HCT116 (cell line): ENCODE measurements around the gene MTMR1. TPM values are rescaled to one million over a fixed set of nuclear protein-coding genes. Genes with fewer than 3 reads are reported as not detected.

ENCODE experiments used
- ATAC-seq: fragments of 200-7000 bp; cut with Tn5 transposase; 2 replicates; pipeline ENCODE4 v1.9.1; 2020; ENCODE audit warnings: mild to moderate bottlenecking, moderate library complexity
- BruUV-seq: library from RNA; stranded (reverse); fragments of 400-500 nt; replicated peaks from 2 replicates; lab custom pipeline; 2021; lab: Mats Ljungman, UMichigan
- CTCF ChIA-PET: fragments of 300-600 bp; sonication (Branson Sonifier 250); formaldehyde crosslinking; loops from one replicate; lab custom pipeline; 2021; ENCODE audit warnings: antibody characterized with exemption; lab: Charles Lee
- POLR2A ChIA-PET: fragments of 300-600, 350-600 bp; sonication (Branson Sonifier 250); formaldehyde crosslinking; loops from one replicate; lab custom pipeline; 2021; ENCODE audit warnings: antibody characterized with exemption; lab: Charles Lee
- RAD21 ChIA-PET, 2 experiments: fragments of 300-600 bp; sonication (Branson Sonifier 250); formaldehyde crosslinking; loops; one replicate each; lab custom pipeline; 2023; ENCODE audit warnings: low total read pairs in 2 of 2; ENCODE audit not compliant: uncharacterized antibody in 2 of 2, unreplicated experiment in 2 of 2, low non-redundant PET in 1 of 2; lab: Charles Lee
- DNase-seq: peaks from one replicate; pipeline ENCODE4 v3.0.0-alpha.2; 2010; ENCODE audit warnings: low read depth, low spot score
- H2AFZ ChIP-seq: fragments of 200-600 bp; shearing (Covaris generic), sonication (generic); 2 replicates; pipeline ENCODE4 v1.6.1; 2017; ENCODE audit warnings: low read depth, mixed run types, mixed read lengths, antibody characterized with exemption, low read length; ENCODE audit not compliant: poor library complexity, severe bottlenecking
- H3K27ac ChIP-seq: 2 replicates; pipeline ENCODE4 v1.5.1; 2012; ENCODE audit warnings: low read depth, low read length
- H3K27me3 ChIP-seq: fragments of 200-600 bp; sonication (generic); 2 replicates; pipeline ENCODE4 v1.6.1; 2016; ENCODE audit warnings: mixed run types, low read length, mixed read lengths; ENCODE audit not compliant: insufficient read depth
- H3K36me3 ChIP-seq, 2 experiments: fragments of 200-500 bp in 1 of 2; fragments of 200-600 bp in 1 of 2; sonication (Bioruptor generic) in 1 of 2; sonication (generic) in 1 of 2; 2 replicates each; pipeline versions ENCODE4 v1.5.1 to v1.6.1; 2014 to 2016; ENCODE audit warnings: low read length in 2 of 2, inconsistent platforms in 1 of 2, mixed read lengths in 1 of 2, mixed run types in 1 of 2; ENCODE audit not compliant: insufficient read depth in 2 of 2, control insufficient read depth in 1 of 2
- H3K4me1 ChIP-seq, 2 experiments: fragments of 200-600 bp in 1 of 2; sonication (generic) in 1 of 2; 2 replicates each; pipeline versions ENCODE4 v1.5.1 to v1.6.1; 2012 to 2017; ENCODE audit warnings: low read length in 2 of 2, inconsistent platforms in 1 of 2, mild to moderate bottlenecking in 1 of 2, mixed read lengths in 1 of 2, mixed run types in 1 of 2, moderate library complexity in 1 of 2; ENCODE audit not compliant: insufficient read depth in 2 of 2, control insufficient read depth in 1 of 2
- H3K4me2 ChIP-seq: fragments of 200-600 bp; sonication (generic); 2 replicates; pipeline ENCODE4 v1.6.1; 2017; ENCODE audit warnings: mixed run types, low read length, mixed read lengths
- H3K4me3 ChIP-seq, 2 experiments: fragments of 200-600 bp in 1 of 2; sonication (generic) in 1 of 2; replicated peaks in 1 of 2; 2 replicates each; pipeline ENCODE4 v1.5.1; 2011 to 2016; ENCODE audit warnings: low read length in 2 of 2, control low read depth in 1 of 2, low read depth in 1 of 2, mild to moderate bottlenecking in 1 of 2, mixed read lengths in 1 of 2, mixed run types in 1 of 2
- H3K79me2 ChIP-seq: fragments of 200-600 bp; sonication (generic); 2 replicates; pipeline ENCODE4 v1.6.1; 2017; ENCODE audit warnings: mild to moderate bottlenecking, mixed run types, low read length, moderate library complexity, mixed read lengths; ENCODE audit not compliant: insufficient read depth
- H3K9ac ChIP-seq: fragments of 200-600 bp; sonication (generic); 2 replicates; pipeline ENCODE4 v1.6.1; 2016; ENCODE audit warnings: low read length, mixed read lengths
- H3K9me2 ChIP-seq: fragments of 200-600 bp; sonication (generic), shearing (Covaris generic); 2 replicates; pipeline ENCODE4 v1.6.1; 2017; ENCODE audit warnings: mixed run types, mild to moderate bottlenecking, moderate library complexity; ENCODE audit not compliant: insufficient read depth
- H3K9me3 ChIP-seq, 2 experiments: fragments of 200-500 bp in 1 of 2; fragments of 200-600 bp in 1 of 2; sonication (Bioruptor generic) in 1 of 2; sonication (generic) in 1 of 2; 2 replicates each; pipeline ENCODE4 v1.6.1; 2014 to 2017; ENCODE audit warnings: low read length in 2 of 2, mixed read lengths in 2 of 2, inconsistent platforms in 1 of 2, low read depth in 1 of 2, mild to moderate bottlenecking in 1 of 2, mixed run types in 1 of 2, moderate library complexity in 1 of 2; ENCODE audit not compliant: control insufficient read depth in 1 of 2, insufficient read depth in 1 of 2
- H4K20me1 ChIP-seq: fragments of 200-600 bp; sonication (generic), shearing (Covaris generic); 2 replicates; pipeline ENCODE4 v1.6.1; 2017; ENCODE audit warnings: mixed run types, mild to moderate bottlenecking, moderate library complexity; ENCODE audit not compliant: insufficient read depth
- CBX3 ChIP-seq: IDR thresholded peaks from 2 replicates; pipeline ENCODE4 v1.6.1; 2012; ENCODE audit warnings: low read depth
- JUND ChIP-seq: IDR thresholded peaks from 2 replicates; pipeline ENCODE4 v1.6.1; 2012
- MAX ChIP-seq: IDR thresholded peaks from 2 replicates; pipeline ENCODE4 v1.6.1; 2012
- POLR2A ChIP-seq: IDR thresholded peaks from 2 replicates; pipeline ENCODE4 v1.7.0; 2011; ENCODE audit warnings: borderline replicate concordance; ENCODE audit not compliant: insufficient read depth, insufficient read length; ENCODE audit errors: extremely low read depth
- POLR2AphosphoS5 ChIP-seq: IDR thresholded peaks from 2 replicates; pipeline ENCODE4 v1.6.1; 2011; ENCODE audit warnings: mild to moderate bottlenecking, low read depth, low read length, moderate library complexity
- RAD21 ChIP-seq: IDR thresholded peaks from 2 replicates; pipeline ENCODE4 v1.6.1; 2012; ENCODE audit warnings: low read depth, mild to moderate bottlenecking
- SP1 ChIP-seq: IDR thresholded peaks from 2 replicates; pipeline ENCODE4 v1.6.1; 2012; ENCODE audit warnings: low read depth
- SRF ChIP-seq: IDR thresholded peaks from 2 replicates; pipeline ENCODE4 v1.6.1; 2012; ENCODE audit warnings: low read depth
- TCF7L2 ChIP-seq: IDR thresholded peaks from 2 replicates; pipeline ENCODE4 v1.7.0; 2011; ENCODE audit warnings: borderline replicate concordance, inconsistent platforms; ENCODE audit not compliant: insufficient read depth, insufficient read length; ENCODE audit errors: extremely low read depth
- ZBTB33 ChIP-seq: IDR thresholded peaks from 2 replicates; pipeline ENCODE4 v1.6.1; 2011; ENCODE audit warnings: mild to moderate bottlenecking, low read length, moderate library complexity; ENCODE audit not compliant: insufficient replicate concordance; ENCODE audit errors: extremely low read depth
- ZNF274 ChIP-seq: fragments of 200-500 bp; sonication (Bioruptor generic); IDR thresholded peaks from 2 replicates; pipeline ENCODE4 v1.6.1; 2014; ENCODE audit warnings: mild to moderate bottlenecking, low read depth, low read length, inconsistent platforms
- intact Hi-C: fragments of 100-400 bp; cut with micrococcal nuclease; formaldehyde crosslinking; loops from 2 replicates; pipeline ENCODE4 v1.10.0; 2022
- total RNA-seq: library from RNA; stranded (reverse); gene quantifications from one replicate; pipeline ENCODE4 v1.2.1, GENCODE V29; 2021; ENCODE audit not compliant: unreplicated experiment
- TF ChIP-seq, protein P1 (sequence below): IDR thresholded peaks from 2 replicates; pipeline ENCODE4 v1.6.1; 2012; ENCODE audit warnings: low read depth

Gene MTMR1
- total RNA-seq, 1 experiment from 2014 or later, result 20.0 TPM

GRCh38 chrX:150655788-150656187 lies 37.4 kb upstream of the MTMR1 start:
- no peaks in the 10 kb centered on the region for H3K9me3 ChIP-seq
- H3K27me3 ChIP-seq, result no peaks in the 10 kb centered on the region
- H3K36me3 ChIP-seq, result no peaks in the 10 kb centered on the region
- H3K4me3 ChIP-seq, result no peak overlapping the region
- TF ChIP-seq POLR2A, result no peak
- TF ChIP-seq JUND, result no peak
- no peak for TF ChIP-seq CBX3
- TF ChIP-seq MAX, result no peak
- no peak for TF ChIP-seq ZNF274
- TF ChIP-seq RAD21, result no peak
- TF ChIP-seq POLR2AphosphoS5, result no peak
- no peak for TF ChIP-seq SP1
- TF ChIP-seq ZBTB33, result no peak
- TF ChIP-seq, protein P1, sequence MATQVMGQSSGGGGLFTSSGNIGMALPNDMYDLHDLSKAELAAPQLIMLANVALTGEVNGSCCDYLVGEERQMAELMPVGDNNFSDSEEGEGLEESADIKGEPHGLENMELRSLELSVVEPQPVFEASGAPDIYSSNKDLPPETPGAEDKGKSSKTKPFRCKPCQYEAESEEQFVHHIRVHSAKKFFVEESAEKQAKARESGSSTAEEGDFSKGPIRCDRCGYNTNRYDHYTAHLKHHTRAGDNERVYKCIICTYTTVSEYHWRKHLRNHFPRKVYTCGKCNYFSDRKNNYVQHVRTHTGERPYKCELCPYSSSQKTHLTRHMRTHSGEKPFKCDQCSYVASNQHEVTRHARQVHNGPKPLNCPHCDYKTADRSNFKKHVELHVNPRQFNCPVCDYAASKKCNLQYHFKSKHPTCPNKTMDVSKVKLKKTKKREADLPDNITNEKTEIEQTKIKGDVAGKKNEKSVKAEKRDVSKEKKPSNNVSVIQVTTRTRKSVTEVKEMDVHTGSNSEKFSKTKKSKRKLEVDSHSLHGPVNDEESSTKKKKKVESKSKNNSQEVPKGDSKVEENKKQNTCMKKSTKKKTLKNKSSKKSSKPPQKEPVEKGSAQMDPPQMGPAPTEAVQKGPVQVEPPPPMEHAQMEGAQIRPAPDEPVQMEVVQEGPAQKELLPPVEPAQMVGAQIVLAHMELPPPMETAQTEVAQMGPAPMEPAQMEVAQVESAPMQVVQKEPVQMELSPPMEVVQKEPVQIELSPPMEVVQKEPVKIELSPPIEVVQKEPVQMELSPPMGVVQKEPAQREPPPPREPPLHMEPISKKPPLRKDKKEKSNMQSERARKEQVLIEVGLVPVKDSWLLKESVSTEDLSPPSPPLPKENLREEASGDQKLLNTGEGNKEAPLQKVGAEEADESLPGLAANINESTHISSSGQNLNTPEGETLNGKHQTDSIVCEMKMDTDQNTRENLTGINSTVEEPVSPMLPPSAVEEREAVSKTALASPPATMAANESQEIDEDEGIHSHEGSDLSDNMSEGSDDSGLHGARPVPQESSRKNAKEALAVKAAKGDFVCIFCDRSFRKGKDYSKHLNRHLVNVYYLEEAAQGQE, result no peak
- TF ChIP-seq SRF, result no peak
- no peak for TF ChIP-seq TCF7L2
- BruUV-seq, result no TSS peak
- DNase-seq (no peak), ATAC-seq (no peak)
- no peaks in the 10 kb centered on the region for H3K4me1 ChIP-seq
- H3K79me2 ChIP-seq, result no peaks in the 10 kb centered on the region
- intact Hi-C loops, result no loop called here
- ChIA-PET RAD21 (no interaction called here), POLR2A (no interaction called here), CTCF (no interaction called here)
- no peak overlapping the region for H3K9ac ChIP-seq
- no peaks in the 10 kb centered on the region for H3K9me2 ChIP-seq
- no peaks in the 10 kb centered on the region for H4K20me1 ChIP-seq
- no peak overlapping the region for H2AFZ ChIP-seq
- no peak overlapping the region for H3K4me2 ChIP-seq
- H3K27ac ChIP-seq, result no peak overlapping the region
